Neutrophil (primary cell): ENCODE data around the gene PKD1.
"Not testable (repeated sequence)": the region's sequence is repeated elsewhere in the genome, so short reads cannot be mapped to it uniquely, and the experiment has no call there.

Experiments used
- H3K27ac ChIP-seq: fragments of 200-600 bp; sonication (generic); 2 replicates; pipeline ENCODE4 v1.5.1; 2016; ENCODE audit warnings: mild to moderate bottlenecking, moderate library complexity
- H3K27me3 ChIP-seq: fragments of 200-600 bp; sonication (generic); 2 replicates; pipeline ENCODE4 v1.6.0; 2016; ENCODE audit warnings: mild to moderate bottlenecking
- H3K36me3 ChIP-seq: fragments of 200-600 bp; sonication (generic); 2 replicates; pipeline ENCODE4 v1.5.1; 2017
- H3K4me1 ChIP-seq, 2 experiments: fragments of 200-600 bp in 1 of 2; sonication (generic) in 1 of 2; 1 replicate in 1 of 2; 2 replicates in 1 of 2; pipeline versions ENCODE4 v1.5.1 to v1.6.1; 2013 to 2016; ENCODE audit warnings: low read depth in 1 of 2, low read length in 1 of 2, mild to moderate bottlenecking in 1 of 2, moderate library complexity in 1 of 2; ENCODE audit not compliant: control insufficient read depth in 1 of 2, insufficient read depth in 1 of 2
- H3K4me3 ChIP-seq, 2 experiments: fragments of 200-600 bp in 1 of 2; sonication (generic) in 1 of 2; 1 replicate in 1 of 2; 2 replicates in 1 of 2; pipeline ENCODE4 v1.5.1; 2013 to 2016; ENCODE audit warnings: low read depth in 1 of 2, low read length in 1 of 2, mild to moderate bottlenecking in 1 of 2, moderate library complexity in 1 of 2
- H3K9me3 ChIP-seq: fragments of 200-600 bp; sonication (generic); 2 replicates; pipeline ENCODE4 v1.5.1; 2016
- CTCF ChIP-seq: fragments of 200-600 bp; sonication (generic); IDR thresholded peaks from 2 replicates; pipeline ENCODE4 v1.5.1; 2016; ENCODE audit warnings: antibody characterized with exemption

PKD1 gene

DNA sequence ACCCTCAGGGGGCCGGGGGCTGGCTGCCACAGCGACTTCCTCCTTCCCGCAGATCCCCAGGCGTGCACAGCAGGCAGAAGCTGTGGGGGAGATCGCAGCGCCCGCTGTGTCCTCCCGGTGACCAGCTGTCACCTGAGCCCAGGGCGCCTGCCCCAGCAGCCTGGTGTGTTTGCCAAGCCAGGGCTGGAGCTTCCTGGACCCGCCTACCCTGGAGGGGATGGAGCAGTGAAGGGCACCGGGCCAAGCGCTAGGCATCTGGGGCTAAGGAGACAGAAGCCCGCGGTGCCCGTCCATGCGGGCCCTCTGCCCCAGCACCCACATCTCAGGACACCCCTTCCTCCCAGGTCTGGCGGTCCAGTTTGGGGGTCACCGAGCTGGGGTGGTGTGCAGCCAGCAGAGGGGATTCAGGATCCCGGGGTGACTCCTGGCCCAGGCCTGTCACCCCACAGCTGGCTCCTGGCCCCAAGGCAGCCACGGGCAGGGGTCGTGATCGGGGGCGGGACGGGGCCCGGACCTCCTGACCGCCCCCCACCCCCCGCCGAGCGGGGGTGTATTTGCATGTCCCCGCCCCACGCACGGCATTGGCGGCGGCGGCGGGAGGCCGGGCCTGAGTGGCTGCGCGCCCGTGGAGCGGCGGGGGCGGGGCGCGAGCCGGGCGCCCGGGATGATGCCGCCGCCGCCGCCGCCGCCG is 12.4 kb upstream of the PKD1 start, which contains the start of gene RAB26:
Gene RAB26, plus strand, starts transcription at position 645 of the 691 bp plus-strand sequence. CDS start 159 bp downstream, outside the sequence.
- no peak for TF ChIP-seq CTCF
- Histone ChIP-seq H3K36me3 (peaks cover 3% of the 10 kb centered on the region), H3K4me1 (peaks cover 13 to 17% of the 10 kb centered on the region in 2 experiments), H3K9me3 (no peaks in the 10 kb centered on the region), H3K27me3 (peaks cover 59% of the 10 kb centered on the region), H3K27ac (no peak within 1 kb of the TSS), H3K4me3 (no peak within 1 kb of the TSS)

DNA sequence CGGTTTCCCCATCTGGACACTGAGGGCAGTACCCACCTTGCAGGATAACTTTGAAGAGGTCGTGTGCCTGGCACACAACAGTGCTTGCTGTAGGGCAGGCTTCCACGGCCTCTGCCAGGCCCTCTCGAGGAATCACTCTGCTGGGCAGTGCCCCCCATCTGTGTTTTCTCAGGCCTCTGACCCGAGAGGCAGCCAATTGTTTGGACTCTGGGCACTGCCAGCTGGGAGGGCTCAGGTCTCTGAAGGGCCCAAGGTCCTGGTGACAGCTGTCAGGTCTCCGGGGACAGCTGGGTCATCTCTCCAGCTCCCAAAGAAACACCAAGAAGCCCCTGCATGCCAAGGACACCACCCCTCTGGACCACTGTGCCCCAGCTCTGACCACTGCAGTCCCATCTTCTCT is 11.7 kb upstream of the PKD1 start:
- no peak for TF ChIP-seq CTCF
- H3K4me1 ChIP-seq = peaks cover 8 to 11% of the 10 kb centered on the region in 2 experiments
- H3K36me3 ChIP-seq = peaks cover 3% of the 10 kb centered on the region
- H3K27ac ChIP-seq = no peak overlapping the region
- no peak overlapping the region for H3K4me3 ChIP-seq
- peaks cover 59% of the 10 kb centered on the region for H3K27me3 ChIP-seq
- H3K9me3 ChIP-seq = no peaks in the 10 kb centered on the region

GRCh38 chr16:2145843-2146242 is 10.1 kb upstream of the PKD1 start:
- H3K27me3 ChIP-seq = peaks cover 59% of the 10 kb centered on the region
- no peak for TF ChIP-seq CTCF
- no peaks in the 10 kb centered on the region for H3K9me3 ChIP-seq
- no peak overlapping the region for H3K27ac ChIP-seq
- H3K4me3 ChIP-seq = no peak overlapping the region
- H3K4me1 ChIP-seq = peaks cover 8 to 11% of the 10 kb centered on the region in 2 experiments
- no peaks in the 10 kb centered on the region for H3K36me3 ChIP-seq

GRCh38 chr16:2143878-2144485 is 8.3 kb upstream of the PKD1 start:
- no peak for TF ChIP-seq CTCF

GRCh38 chr16:2142942-2143877 is 7.5 kb upstream of the PKD1 start:
- no peak for TF ChIP-seq CTCF
- peaks cover 33% of the 10 kb centered on the region for H3K27me3 ChIP-seq
- peaks cover 0 to 3% of the 10 kb centered on the region in 2 experiments for H3K4me1 ChIP-seq

More at GRCh38 chr16:2143878-2144485, 8.3 kb upstream of the PKD1 start:
- no peaks in the 10 kb centered on the region for H3K9me3 ChIP-seq
- H3K4me3 ChIP-seq = no peak overlapping the region
- H3K4me1 ChIP-seq = peaks cover 4 to 10% of the 10 kb centered on the region in 2 experiments
- no peaks in the 10 kb centered on the region for H3K36me3 ChIP-seq
- H3K27ac ChIP-seq = no peak overlapping the region
- peaks cover 41% of the 10 kb centered on the region for H3K27me3 ChIP-seq

GRCh38 chr16:2135071-2135470 is 627 bp downstream of the PKD1 start:
- H3K4me3 ChIP-seq = peak overlapping the region; percentile 17 to 47
- not testable (repeated sequence) for H3K27me3 ChIP-seq, H3K9me3 ChIP-seq, H3K36me3 ChIP-seq, H3K27ac ChIP-seq
- peaks cover 5 to 11% of the 10 kb centered on the region in 2 experiments for H3K4me1 ChIP-seq

More at GRCh38 chr16:2142942-2143877, 7.5 kb upstream of the PKD1 start:
- Histone ChIP-seq H3K9me3 (no peaks in the 10 kb centered on the region), H3K4me3 (no peak overlapping the region), H3K27ac (no peak overlapping the region), H3K36me3 (no peaks in the 10 kb centered on the region)

- H3K4me3 ChIP-seq, H3K27ac ChIP-seq, H3K9me3 ChIP-seq, H3K27me3 ChIP-seq, H3K36me3 ChIP-seq: not testable (repeated sequence)
- peaks cover 6 to 11% of the 10 kb centered on the region in 2 experiments for H3K4me1 ChIP-seq
These were observed 1.9 kb downstream of the PKD1 start for GRCh38 chr16:2133797-2134196.

GRCh38 chr16:2129890-2130447 is 5.7 kb downstream of the PKD1 start:
- peaks cover 21% of the 10 kb centered on the region for H3K27me3 ChIP-seq
- H3K4me3 ChIP-seq, H3K27ac ChIP-seq, H3K36me3 ChIP-seq, H3K9me3 ChIP-seq: not testable (repeated sequence)
- peaks cover 7 to 27% of the 10 kb centered on the region in 2 experiments for H3K4me1 ChIP-seq
